ENCODE measurements around the gene NAV1. TPM values are rescaled to one million over a fixed set of nuclear protein-coding genes. Genes with fewer than 3 reads are reported as not detected.
"Not testable (repeated sequence)": the region's sequence is repeated elsewhere in the genome, so short reads cannot be mapped to it uniquely, and the experiment has no call there.

The NAV1 gene
- total and polyA plus RNA-seq, 2 donors (not counting 3 experiments of a cell fraction or from before 2014, with no cell fraction given), result 19.9 to 138 TPM

GRCh38 chr1:201493026-201493656 lies 45.8 kb upstream of the NAV1 start:
- H3K27me3 ChIP-seq (ENCODE audit: control insufficient read depth in 2 of 2, insufficient read depth in 2 of 2, low read length in 2 of 2); BruUV-seq (replicated peaks); H3K4me3 ChIP-seq (replicated peaks in 1 of 3; ENCODE audit: insufficient read depth in 1 of 3, low read depth in 1 of 3, low read length in 3 of 3); H3K36me3 ChIP-seq (ENCODE audit: control insufficient read depth in 2 of 2, extremely low read depth in 1 of 2, insufficient read depth in 2 of 2, low read length in 2 of 2); H3K9me1 ChIP-seq (replicated peaks; ENCODE audit: control insufficient read depth, extremely low read depth, insufficient read depth, low read length); FAIRE-seq; H3K4me2 ChIP-seq (ENCODE audit: insufficient read depth, low read length); H3K9me3 ChIP-seq (replicated peaks; ENCODE audit: control insufficient read depth, insufficient read depth, low read length); intact Hi-C loops (cut with micrococcal nuclease); H2AFZ ChIP-seq (ENCODE audit: low read depth, low read length); dilution Hi-C loops (cut with MboI; ENCODE audit: extremely low pct_ligation_motif_present, low sequenced_read_pairs); H3K9ac ChIP-seq (replicated peaks; ENCODE audit: extremely low read depth, insufficient read depth, low read length); H4K20me1 ChIP-seq (replicated peaks; ENCODE audit: control insufficient read depth, extremely low read depth, insufficient read depth, low read length): not testable (repeated sequence)
- Histone ChIP-seq H3K4me1 (ENCODE audit: control insufficient read depth, extremely low read depth, insufficient read depth, low read length) (peaks cover 84% of the 10 kb centered on the region), H3K79me2 (ENCODE audit: control insufficient read depth, insufficient read depth, low read length) (peaks cover 63% of the 10 kb centered on the region), H3K27ac (ENCODE audit: insufficient read depth, low read depth, low read length) (peak overlapping the region; percentile 90)
- TF ChIP-seq GATA2 (IDR thresholded peaks at IDR 0.05; ENCODE audit: insufficient read depth, insufficient read length, low read depth, low read length), result peak; percentile 67
- peak; percentile 25 for TF ChIP-seq JUN (IDR thresholded peaks at IDR 0.05; ENCODE audit: borderline replicate concordance, insufficient read depth, insufficient read length, low read depth)
- CTCF ChIA-PET, result interaction anchor here (0.9 to 28.3 kb wide), 4 partner anchors 2 to 58 kb away, joined by 4 to 1317 read pairs (median 662); partner anchors contain the start of gene CSRP1
- DNase-seq (ENCODE audit: low read depth, low spot score), result peak; percentile 51
- POLR2A ChIA-PET, result interaction anchor here (1.1 kb wide), 1 partner anchor 10 kb away, joined by 8 read pairs; no protein-coding TSS in a partner anchor

DNA sequence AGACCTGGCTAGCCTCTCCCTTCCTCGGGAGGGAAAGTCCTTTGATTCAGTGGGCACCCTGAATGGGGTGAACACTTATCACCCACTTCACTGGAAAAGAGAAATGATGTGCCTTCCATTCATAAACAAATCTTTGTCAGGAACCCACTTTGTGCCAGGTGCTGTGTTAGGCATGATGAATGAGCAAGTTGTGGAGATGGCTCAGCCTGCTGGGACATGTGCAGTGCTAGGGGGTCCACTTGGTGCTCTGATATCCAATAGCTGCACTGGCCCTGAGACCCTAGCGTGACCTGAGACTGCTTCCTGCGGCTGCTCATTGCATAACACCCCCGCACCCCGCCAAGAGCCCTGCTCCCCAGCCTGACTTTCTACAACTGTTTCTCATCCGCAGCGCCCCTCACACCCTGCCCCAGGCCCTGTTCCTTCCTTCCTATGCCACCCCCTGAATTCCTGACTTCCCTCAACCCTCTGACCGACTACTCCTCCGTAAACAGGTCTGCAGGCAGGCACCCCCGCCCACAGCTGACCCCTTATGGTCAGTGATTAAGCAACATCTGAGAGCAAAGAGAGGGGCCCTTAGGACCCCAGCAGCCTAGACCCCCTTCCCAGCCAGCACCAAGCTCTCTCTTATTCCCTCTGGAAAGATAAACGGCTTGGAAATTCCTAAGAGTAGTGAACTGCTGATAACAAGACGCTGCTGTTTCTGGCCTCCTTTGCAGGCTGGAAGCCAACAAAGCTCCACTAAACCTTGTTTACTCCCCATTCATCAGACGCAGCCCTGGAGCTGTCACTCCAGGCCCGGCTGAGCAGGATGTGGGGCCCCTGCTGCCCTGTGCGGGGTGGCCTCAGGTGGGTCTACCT lies 44.9 kb upstream of the NAV1 start:
- H4K20me1 ChIP-seq (replicated peaks; ENCODE audit: control insufficient read depth, extremely low read depth, insufficient read depth, low read length), result no peaks in the 10 kb centered on the region
- no peaks in the 10 kb centered on the region for H3K9me1 ChIP-seq (replicated peaks; ENCODE audit: control insufficient read depth, extremely low read depth, insufficient read depth, low read length)
- H3K79me2 ChIP-seq (ENCODE audit: control insufficient read depth, insufficient read depth, low read length), result peaks cover 66% of the 10 kb centered on the region
- FAIRE-seq, result peak; percentile 67
- peaks cover 76% of the 10 kb centered on the region for H3K4me1 ChIP-seq (ENCODE audit: control insufficient read depth, extremely low read depth, insufficient read depth, low read length)
- H3K4me2 ChIP-seq (ENCODE audit: insufficient read depth, low read length), result peak overlapping the region; percentile 20
- intact Hi-C loops (cut with micrococcal nuclease) (loop anchor here (1.0 kb wide), 1 partner anchor 9 kb away; no protein-coding TSS in a partner anchor), dilution Hi-C loops (cut with MboI; ENCODE audit: extremely low pct_ligation_motif_present, low sequenced_read_pairs) (no loop called here)
- BruUV-seq (replicated peaks), result no TSS peak
- peak overlapping the region; percentile 32 for H3K27ac ChIP-seq (ENCODE audit: insufficient read depth, low read depth, low read length)
- ChIA-PET POLR2A (interaction anchor here (0.6 to 1.9 kb wide), 3 partner anchors 9 to 134 kb away, joined by 4 to 12 read pairs (median 5); no protein-coding TSS in a partner anchor), CTCF (interaction anchor here (0.9 to 28.3 kb wide), 4 partner anchors 3 to 58 kb away, joined by 4 to 1317 read pairs (median 662); partner anchors contain the start of gene CSRP1)
- no peak overlapping the region for H3K9ac ChIP-seq (replicated peaks; ENCODE audit: extremely low read depth, insufficient read depth, low read length)
- peaks cover 5 to 11% of the 10 kb centered on the region in 2 experiments for H3K36me3 ChIP-seq (ENCODE audit: control insufficient read depth in 2 of 2, extremely low read depth in 1 of 2, insufficient read depth in 2 of 2, low read length in 2 of 2)
- no peaks in the 10 kb centered on the region for H3K27me3 ChIP-seq (ENCODE audit: control insufficient read depth in 2 of 2, insufficient read depth in 2 of 2, low read length in 2 of 2)
- H3K4me3 ChIP-seq (replicated peaks in 1 of 3; ENCODE audit: insufficient read depth in 1 of 3, low read depth in 1 of 3, low read length in 3 of 3), result no peak overlapping the region
- no peaks in the 10 kb centered on the region for H3K9me3 ChIP-seq (replicated peaks; ENCODE audit: control insufficient read depth, insufficient read depth, low read length)
- TF ChIP-seq, protein P1, sequence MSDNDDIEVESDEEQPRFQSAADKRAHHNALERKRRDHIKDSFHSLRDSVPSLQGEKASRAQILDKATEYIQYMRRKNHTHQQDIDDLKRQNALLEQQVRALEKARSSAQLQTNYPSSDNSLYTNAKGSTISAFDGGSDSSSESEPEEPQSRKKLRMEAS (IDR thresholded peaks at IDR 0.05; ENCODE audit: insufficient read depth, insufficient read length), result no peak
- TF ChIP-seq POLR2AphosphoS5 (IDR thresholded peaks at IDR 0.05; ENCODE audit: insufficient read depth, low read depth, low read length), result peak; percentile 21
- peak; percentile 6 for TF ChIP-seq POLR2A (IDR thresholded peaks at IDR 0.05; ENCODE audit: low read depth, low read length)
- no peak overlapping the region for H2AFZ ChIP-seq (ENCODE audit: low read depth, low read length)
- peak; percentile 86 for DNase-seq (ENCODE audit: low read depth, low spot score)
